ENCODE results near the gene MUC4.
"Not testable (repeated sequence)": the region's sequence is repeated elsewhere in the genome, so short reads cannot be mapped to it uniquely, and the experiment has no call there.

MUC4 gene

GRCh38 chr3:195735036-195735695, 76.6 kb downstream of the MUC4 start:
- no peak for DNase-seq

GRCh38 chr3:195732940-195733339, 78.8 kb downstream of the MUC4 start:
- DNase-seq, result no peak

DNA sequence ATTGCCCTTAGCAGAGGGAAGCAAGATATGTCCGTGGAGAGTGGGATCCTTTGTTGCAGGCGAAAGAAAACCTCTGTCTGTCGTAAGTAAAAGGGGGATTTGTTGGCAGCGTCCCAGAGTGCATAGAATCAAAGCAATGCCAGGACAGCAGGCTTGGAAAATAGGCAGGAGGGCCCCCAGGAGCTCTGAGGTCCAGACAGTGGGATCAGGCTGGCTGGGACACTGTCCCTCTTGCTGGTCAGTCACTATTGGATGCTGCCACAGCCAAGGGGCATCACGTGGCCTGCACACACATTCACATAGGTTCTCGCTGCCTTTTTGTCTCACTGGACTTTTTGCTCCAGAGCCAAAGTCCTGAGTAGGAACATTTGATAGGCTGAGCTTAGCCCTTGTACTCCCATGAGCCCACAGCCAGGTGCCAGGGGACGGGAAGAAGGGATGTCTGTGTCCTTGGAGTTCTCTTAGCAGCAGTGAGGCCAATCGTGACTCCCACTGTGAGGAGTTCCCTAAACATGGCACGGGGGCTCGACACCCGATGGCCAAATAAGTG, 80.3 kb downstream of the MUC4 start:
- DNase-seq, result no peak

DNA sequence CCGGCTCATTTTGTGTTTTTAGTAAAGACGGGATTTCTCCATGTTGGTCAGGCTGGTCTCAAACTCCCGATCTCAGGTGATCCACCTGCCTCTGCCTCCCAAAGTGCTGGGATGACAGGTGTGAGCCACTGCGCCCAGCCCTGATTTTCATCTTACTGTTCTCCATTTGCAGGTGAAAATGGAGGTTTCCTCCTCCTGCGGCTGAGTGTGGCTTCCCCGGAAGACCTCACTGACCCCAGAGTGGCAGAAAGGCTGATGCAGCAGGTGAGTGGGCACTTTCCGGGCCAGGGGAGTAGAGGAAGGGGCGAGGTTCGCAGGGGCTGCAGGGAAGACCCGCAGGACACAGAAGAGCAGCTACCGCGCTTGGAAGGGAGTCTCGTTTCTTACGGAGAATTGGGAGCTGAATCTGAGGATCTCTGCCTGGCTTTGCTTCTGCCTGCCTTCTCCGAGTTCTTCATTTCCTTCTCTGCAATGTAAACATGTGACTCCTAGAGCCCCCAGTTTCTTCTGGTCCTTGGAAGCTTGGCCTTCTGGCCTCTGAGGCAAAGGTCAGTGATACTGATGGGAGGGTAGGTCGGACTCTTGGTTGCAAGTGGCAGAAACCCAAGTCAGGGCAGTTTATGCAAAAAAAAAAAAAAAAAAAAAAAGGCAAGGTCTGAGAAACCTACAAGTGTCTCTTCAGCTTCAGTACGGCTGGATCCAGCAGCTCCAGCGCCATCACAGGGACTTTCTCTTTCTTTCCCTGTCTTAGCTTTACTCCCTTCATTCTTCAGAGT, 82.1 kb downstream of the MUC4 start:
- no peak for DNase-seq

DNA sequence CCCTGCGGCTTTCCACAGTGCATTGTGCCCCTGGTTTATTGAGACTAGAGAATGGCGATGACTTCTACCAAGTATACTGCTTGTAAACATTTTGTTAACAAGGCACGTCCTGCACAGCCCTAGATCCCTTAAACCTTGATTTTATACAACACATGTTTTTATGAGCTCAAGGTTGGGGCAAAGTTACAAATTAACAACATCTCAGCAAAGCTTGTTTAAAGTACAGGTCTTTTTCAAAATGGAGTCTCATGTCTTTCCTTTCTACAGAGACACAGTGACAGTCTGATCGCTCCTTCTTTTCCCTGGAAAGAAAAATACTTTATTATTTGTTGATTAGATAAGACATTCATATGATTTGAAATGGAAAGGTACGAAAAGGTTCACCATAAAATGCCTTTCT, 82.9 kb downstream of the MUC4 start:
- DNase-seq, result not testable (repeated sequence)

DNA sequence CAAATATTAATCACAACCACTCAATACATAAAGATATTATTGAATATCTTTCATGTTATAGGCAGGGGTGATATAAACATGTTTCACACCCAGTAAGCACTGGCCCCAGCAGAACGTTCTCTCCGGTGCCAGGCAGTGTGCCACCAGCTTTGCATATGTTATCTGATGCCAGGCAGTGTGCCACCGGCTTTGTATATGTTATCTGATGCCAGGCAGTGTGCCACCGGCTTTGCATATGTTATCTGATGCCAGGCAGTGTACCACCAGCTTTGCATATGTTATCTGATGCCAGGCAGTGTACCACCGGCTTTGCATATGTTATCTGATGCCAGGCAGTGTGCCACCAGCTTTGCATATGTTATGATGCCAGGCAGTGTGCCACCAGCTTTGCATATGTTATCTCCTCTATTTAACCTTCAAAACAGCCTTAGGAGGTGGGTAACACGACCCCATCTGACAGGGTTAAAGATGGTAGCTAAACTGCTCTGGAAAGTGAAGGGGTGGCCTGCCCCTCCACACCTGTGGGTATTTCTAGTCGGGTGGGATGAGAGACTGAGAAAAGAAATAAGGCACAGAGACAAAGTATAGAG, 84.0 kb downstream of the MUC4 start:
- no peak for DNase-seq

DNA sequence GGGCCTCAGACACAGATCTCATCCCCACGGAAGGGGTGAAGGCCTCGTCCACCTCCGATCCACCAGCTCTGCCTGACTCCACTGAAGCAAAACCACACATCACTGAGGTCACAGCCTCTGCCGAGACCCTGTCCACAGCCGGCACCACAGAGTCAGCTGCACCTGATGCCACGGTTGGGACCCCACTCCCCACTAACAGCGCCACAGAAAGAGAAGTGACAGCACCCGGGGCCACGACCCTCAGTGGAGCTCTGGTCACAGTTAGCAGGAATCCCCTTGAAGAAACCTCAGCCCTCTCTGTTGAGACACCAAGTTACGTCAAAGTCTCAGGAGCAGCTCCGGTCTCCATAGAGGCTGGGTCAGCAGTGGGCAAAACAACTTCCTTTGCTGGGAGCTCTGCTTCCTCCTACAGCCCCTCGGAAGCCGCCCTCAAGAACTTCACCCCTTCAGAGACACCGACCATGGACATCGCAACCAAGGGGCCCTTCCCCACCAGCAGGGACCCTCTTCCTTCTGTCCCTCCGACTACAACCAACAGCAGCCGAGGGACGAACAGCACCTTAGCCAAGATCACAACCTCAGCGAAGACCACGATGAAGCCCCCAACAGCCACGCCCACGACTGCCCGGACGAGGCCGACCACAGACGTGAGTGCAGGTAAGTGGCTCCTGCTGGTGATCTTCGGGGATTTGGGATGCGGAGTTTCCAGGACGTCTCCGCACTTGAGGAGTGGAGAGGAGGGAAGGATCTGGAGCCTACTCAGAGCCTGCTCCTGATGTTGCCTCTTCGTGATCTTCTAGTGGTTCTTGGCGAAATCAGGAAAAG, 85.6 kb downstream of the MUC4 start:
- DNase-seq, result not testable (repeated sequence)

- DNase-seq, result not testable (repeated sequence)
Measured at GRCh38 chr3:195724363-195724762, 87.4 kb downstream of the MUC4 start.

DNA sequence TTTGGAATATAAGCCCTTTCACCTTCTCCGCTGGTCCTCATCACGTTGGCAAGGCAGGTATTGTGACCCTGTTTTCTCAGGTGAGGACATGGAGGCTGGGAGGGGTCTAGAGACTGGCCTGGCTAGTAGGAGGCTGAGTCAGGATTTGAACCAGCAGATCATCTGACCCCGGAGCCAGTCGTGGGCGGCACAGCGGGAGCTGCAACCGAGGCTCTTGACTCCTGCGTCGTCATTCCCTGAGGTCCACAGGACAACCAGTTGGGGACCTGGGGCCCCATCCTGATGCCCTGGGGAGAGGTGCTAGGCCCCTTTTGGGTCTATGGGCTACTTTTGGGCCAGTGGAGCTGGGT, 88.8 kb downstream of the MUC4 start:
- DNase-seq, result not testable (repeated sequence)

- not testable (repeated sequence) for DNase-seq
Measured at GRCh38 chr3:195722139-195722995, 89.4 kb downstream of the MUC4 start.

GRCh38 chr3:195720831-195721506, 90.8 kb downstream of the MUC4 start, which contains the start of gene MUC20:
Gene MUC20 (plus strand): TSS chr3:195720978. CDS start chr3:195721008, 30 bp downstream.
- DNase-seq, result not testable (repeated sequence)

DNA sequence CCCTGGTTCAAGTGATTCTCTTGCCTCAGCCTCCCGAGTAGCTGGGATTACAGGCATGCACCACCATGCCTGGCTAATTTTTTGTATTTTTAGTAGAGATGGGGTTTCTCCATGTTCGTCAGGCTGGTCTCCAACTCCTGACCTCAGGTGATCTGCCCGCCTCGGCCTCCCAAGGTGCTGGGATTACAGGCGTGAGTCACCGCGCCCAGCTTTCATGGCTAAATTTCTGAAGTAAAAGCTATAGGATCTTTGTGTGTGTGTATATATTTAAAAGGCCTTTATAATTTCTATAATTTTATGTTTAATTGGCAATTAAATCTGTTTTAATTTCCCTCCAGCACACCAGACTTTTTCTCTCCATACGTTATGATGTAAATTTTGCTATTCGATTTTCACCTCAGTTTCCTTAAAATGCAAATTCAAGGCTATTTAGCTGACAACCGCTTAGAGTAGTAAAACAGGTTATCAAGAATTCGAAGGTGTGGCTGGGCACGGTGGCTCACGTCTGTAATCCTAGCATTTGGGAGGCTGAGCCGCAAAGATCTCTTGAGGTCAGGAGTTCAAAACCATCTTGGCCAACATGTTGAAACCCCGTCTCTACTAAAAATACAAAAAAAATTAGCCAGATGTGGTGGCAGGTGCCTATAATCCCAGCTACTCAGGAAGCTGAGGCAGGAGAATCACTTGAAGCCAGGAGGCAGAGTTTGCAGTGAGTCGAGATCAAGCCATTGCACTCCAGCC, 92.0 kb downstream of the MUC4 start:
- DNase-seq, result not testable (repeated sequence)

GRCh38 chr3:195718477-195718984, 93.2 kb downstream of the MUC4 start:
- DNase-seq, result no peak

DNA sequence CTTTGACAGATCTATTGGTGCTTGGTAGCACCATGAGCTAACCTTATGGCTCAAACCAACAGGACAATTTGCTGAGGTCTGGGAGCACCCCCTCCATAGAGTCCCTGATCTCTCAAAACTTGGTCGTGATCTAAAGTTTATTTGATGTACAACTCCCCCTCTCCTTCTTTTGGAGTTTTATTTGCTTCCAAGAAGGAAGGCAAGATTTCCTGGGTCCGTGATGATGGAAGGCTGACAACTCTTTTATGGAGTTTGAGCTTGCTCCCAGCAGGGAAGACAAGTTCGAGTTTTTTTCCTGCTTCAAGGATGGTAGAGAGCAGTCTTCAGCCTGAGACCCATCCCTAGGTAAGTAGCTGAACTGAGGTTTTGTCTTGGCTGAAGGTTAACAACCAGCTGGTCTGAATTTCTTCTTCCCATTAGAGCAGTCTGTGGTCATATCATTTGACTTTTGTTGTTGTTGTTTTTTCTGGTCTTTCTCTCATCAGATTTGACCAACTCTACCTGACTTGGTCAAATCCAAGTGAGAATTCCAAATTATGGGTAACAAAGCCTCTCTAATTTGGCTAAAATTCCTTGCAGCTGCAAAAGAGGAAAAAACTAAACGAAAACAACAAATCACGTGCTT, 93.8 kb downstream of the MUC4 start:
- no peak for DNase-seq

DNA sequence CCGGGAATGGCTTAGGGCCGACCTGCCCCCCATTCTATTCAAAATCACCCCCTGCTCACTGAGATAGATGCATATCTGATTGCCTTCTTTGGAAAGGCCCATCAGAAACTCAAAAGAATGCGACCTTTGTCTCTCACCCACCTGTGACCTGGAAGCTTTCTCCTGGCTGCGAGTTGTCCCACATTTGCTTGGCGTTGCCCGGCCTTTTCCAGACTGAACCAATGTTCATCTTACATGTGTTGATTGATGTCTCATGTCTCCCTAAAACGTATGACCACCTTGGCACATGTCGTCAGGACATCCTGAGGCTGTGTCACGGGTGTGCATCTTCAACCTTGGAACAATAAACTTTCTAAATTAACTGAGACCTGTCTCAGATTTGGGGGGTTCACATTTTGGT, 94.3 kb downstream of the MUC4 start:
- DNase-seq, result no peak

DNA sequence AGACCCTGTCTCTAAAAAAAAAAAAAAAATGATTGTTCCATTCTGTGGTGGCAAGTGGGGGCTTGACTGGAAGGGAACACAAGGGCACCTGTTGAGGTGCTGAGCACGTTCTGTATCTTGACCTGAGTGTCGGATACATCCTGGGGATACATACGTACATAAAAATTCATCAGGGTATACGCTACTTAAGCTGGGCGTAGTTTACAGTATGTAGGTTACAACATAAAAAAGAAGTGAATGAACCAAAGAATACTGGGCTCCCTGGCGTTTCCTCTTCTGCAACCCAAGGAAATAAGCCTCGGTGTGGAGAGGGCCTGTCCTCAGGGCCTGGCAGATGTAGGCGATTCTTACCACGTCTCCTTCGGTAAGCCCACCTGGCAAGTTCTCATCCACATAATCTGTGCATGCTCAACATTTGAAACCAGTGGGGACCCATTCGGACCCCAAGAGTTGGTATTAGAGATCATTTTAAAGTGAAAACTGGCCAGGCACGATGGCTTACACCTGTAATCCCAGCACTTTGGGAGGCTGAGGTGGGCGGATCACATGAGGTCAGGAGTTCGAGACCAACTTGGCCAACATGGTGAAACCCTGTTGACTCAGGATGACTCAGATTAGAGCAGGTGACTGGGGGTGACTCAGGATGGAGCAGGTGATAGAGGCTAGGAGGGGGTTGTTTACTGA, 96.0 kb downstream of the MUC4 start:
- DNase-seq, result no peak

- no peak for DNase-seq
Measured at GRCh38 chr3:195715134-195715533, 96.6 kb downstream of the MUC4 start.

GRCh38 chr3:195714380-195715011, 97.2 kb downstream of the MUC4 start:
- DNase-seq, result no peak

GRCh38 chr3:195713150-195713549, 98.6 kb downstream of the MUC4 start:
- DNase-seq, result not testable (repeated sequence)

Measured in NCI-H1436 treated with DMSO at 0.1 percent for 48 hours (cell line).